ENCODE results near the gene GCNA.

GCNA gene

DNA sequence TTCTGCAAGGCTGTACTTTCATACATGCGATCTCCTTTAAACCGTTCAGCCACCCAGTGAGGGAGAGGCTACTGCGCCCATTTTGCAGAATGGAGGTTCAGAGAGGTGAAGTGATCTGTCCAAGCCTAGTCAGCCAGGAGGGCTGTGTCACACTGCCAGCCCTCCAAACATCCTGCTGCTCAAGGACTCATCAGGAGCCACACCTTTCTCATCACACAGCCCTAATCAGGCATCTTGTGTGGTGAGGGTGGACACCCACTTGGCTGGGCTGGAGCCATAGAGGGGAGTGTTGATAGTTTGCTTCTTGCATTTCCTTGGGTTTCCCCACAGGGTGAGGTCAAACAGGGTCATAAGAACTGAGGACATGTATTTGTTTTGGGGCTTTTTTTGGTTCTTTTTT lies 45.5 kb downstream of the GCNA start:
- in situ Hi-C loops (cut with HindIII; ENCODE audit: low sequenced_read_pairs): no loop called here
- DNase-seq (ENCODE audit: low read depth): no peak
- TF ChIP-seq CTCF (IDR thresholded peaks at IDR 0.05; ENCODE audit: low read depth, low read length, missing control alignments): no peak
- no peak overlapping the region for H3K4me3 ChIP-seq (ENCODE audit: low read depth, low read length)

DNA sequence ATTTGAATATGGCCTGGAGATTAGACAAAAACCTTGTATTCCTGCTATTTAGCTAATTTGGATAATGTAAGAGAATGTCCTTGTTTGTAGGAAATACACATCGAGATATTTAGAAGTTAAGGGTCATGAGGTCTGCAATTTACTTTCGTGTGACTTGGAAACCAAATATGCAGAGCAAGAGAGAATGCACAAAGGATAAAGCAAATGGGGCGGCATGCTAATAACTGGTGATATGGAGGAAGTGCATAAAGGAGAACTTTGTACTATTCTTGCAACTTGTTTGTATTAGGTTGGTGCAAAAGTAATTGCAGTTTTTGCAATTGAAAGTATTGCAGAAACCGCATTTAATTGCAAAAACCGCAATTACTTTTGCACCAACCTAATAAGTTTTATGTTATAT lies 47.2 kb downstream of the GCNA start:
- no peak for TF ChIP-seq CTCF (IDR thresholded peaks at IDR 0.05; ENCODE audit: low read depth, low read length, missing control alignments)
- no peak overlapping the region for H3K4me3 ChIP-seq (ENCODE audit: low read depth, low read length)
- in situ Hi-C loops (cut with HindIII; ENCODE audit: low sequenced_read_pairs): no loop called here
- no peak for DNase-seq (ENCODE audit: low read depth)

DNA sequence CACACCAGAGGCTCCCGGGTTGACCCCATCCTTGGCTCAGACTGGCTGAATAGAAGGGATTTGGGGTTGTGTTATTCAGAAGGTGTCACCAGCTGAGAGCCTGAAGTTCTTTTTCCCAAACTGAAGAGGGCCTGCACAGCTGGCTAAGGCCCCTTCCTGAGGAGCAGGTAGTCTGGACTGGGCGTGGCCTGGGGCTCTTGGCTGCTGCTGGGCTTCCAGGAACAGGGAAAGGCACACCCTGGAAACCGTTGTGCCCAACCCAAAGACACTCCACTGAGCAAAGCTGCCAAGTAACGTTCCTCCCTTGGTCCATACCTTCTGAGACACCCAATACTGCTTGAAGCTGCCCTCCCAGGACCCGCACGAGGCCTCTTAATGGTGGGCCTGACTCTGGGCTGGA lies 48.3 kb downstream of the GCNA start:
- in situ Hi-C loops (cut with HindIII; ENCODE audit: low sequenced_read_pairs): no loop called here

DNA sequence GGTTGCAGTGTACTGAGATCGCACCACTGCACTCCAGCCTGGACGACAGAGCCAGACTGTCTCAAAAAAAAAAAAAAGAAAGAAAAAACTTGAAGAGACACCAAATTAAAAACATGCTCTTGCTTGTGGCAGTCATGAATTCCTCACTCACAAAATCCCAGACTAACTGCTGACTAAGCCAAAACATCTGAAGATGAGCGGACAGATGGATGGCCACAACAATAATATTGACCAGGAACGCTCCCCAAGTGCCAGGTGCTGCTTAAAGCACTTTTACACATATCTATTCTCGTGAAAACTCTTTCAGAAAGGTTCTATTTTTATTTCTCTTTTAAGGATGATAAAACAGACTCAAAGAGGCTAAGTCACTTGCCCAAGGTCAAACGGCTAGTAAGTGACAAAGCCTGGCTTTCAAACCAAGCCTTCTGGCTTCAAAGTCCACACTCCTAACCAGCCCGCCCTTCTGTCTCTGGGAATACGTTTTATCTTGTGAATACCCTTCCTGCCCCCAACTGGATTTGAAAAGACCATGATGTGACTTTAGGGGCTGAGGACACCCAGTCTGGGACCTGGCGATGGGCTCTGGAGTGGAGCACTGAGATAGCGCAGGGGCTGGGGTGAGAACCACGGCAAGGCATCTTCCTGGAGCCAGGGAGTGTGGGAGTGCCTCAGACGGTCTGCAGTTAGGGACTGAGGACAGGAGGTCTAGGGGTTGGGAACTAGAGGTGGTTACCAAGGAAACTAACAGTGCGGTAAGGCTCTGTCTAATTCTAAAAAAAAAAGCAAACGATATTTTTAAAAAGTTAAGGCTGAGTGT lies 49.6 kb downstream of the GCNA start:
- H3K4me3 ChIP-seq (ENCODE audit: low read depth, low read length): no peak overlapping the region
- TF ChIP-seq CTCF (IDR thresholded peaks at IDR 0.05; ENCODE audit: low read depth, low read length, missing control alignments): no peak
- in situ Hi-C loops (cut with HindIII; ENCODE audit: low sequenced_read_pairs): no loop called here
- no peak for DNase-seq (ENCODE audit: low read depth)

More for the DNA sequence above, 48.3 kb downstream of the GCNA start:
- no peak for TF ChIP-seq CTCF (IDR thresholded peaks at IDR 0.05; ENCODE audit: low read depth, low read length, missing control alignments)
- H3K4me3 ChIP-seq (ENCODE audit: low read depth, low read length): no peak overlapping the region
- DNase-seq (ENCODE audit: low read depth): no peak

- no peak for DNase-seq (ENCODE audit: low read depth)
- TF ChIP-seq CTCF (IDR thresholded peaks at IDR 0.05; ENCODE audit: low read depth, low read length, missing control alignments): no peak
- no peak overlapping the region for H3K4me3 ChIP-seq (ENCODE audit: low read depth, low read length)
- in situ Hi-C loops (cut with HindIII; ENCODE audit: low sequenced_read_pairs): no loop called here
These were observed 51.2 kb downstream of the GCNA start for GRCh38 chrX:71629467-71629866.

DNA sequence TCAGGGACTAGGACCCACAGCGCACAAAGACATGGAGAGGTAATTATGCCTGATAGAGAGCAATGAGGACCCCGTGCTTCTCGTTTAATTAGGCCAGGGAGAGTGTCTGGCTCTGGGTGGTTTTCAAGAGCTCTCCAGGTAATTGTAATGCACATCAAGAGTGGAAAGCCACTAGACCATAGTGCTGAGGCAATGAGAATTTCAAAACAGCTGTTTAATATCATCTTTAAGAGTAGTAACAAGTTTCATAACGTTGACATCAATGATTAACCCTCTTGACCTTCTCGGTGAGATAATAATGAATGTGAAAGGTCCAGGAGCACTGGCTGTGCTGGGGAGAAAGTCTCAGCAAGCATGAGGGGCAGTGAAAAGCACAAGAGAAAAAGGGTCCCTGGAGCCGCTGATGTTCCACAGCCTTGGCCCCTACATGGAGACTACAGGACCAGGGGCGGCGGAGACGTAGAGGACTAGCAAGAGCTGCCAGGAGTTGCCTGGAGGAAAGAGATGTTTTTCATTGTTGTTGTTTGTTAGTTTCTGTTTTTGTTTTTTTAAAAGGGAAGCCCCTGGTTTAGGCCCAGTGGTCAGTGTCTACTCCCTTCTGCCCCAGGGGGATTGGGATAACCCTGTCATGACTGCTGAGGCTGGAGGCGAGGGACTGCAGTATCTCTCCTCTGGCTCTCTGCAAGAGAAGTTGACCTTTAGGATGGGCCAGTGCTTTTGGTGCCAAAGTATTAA lies 54.9 kb downstream of the GCNA start:
- TF ChIP-seq CTCF (IDR thresholded peaks at IDR 0.05; ENCODE audit: low read depth, low read length, missing control alignments): no peak
- in situ Hi-C loops (cut with HindIII; ENCODE audit: low sequenced_read_pairs): no loop called here
- H3K4me3 ChIP-seq (ENCODE audit: low read depth, low read length): no peak overlapping the region
- DNase-seq (ENCODE audit: low read depth): no peak
